Muscle of back (tissue), 13 donors: ENCODE data around the gene SLC13A1. TPM values are rescaled to one million over a fixed set of nuclear protein-coding genes. Genes with fewer than 3 reads are reported as not detected.
"Not testable (repeated sequence)": the region's sequence is repeated elsewhere in the genome, so short reads cannot be mapped to it uniquely, and the experiment has no call there.

Experiments
- DNase-seq, 3 donors: peaks; one replicate each; pipeline versions ENCODE4 v3.0.0 to v3.0.0-alpha.2; 2013
- long read RNA-seq, 9 donors: transcript quantifications; one replicate each; lab custom pipeline, GENCODE V29; 2026
- polyA plus RNA-seq, 10 donors: library from polyadenylated mRNA; unstranded; fragments of 120-200 nt; gene quantifications; one replicate each; pipeline ENCODE4 v1.2.1, GENCODE V29; 2013; ENCODE audit not compliant: insufficient read length in 10 of 10

The SLC13A1 gene
- not detected for polyA plus RNA-seq
- long read RNA-seq, donor 1: 0 reads
- long read RNA-seq, donor 2: 0 reads
- long read RNA-seq, donor 3: 0 reads
- long read RNA-seq, donor 4: 0 reads
- long read RNA-seq, donor 5: 0 reads
- long read RNA-seq, donor 6: 0 reads
- long read RNA-seq, donor 7: 0 reads
- long read RNA-seq, donor 8: 0 reads
- long read RNA-seq, donor 9: 0 reads

- DNase-seq: no peak
These were observed at the start of gene SLC13A1 for GRCh38 chr7:123199883-123200282. Gene SLC13A1, minus strand, starts transcription at chr7:123199969. Its CDS starts 23 bp downstream, at chr7:123199946.

GRCh38 chr7:123244768-123245167 lies 45.0 kb upstream of the SLC13A1 start:
- DNase-seq: no peak

DNA sequence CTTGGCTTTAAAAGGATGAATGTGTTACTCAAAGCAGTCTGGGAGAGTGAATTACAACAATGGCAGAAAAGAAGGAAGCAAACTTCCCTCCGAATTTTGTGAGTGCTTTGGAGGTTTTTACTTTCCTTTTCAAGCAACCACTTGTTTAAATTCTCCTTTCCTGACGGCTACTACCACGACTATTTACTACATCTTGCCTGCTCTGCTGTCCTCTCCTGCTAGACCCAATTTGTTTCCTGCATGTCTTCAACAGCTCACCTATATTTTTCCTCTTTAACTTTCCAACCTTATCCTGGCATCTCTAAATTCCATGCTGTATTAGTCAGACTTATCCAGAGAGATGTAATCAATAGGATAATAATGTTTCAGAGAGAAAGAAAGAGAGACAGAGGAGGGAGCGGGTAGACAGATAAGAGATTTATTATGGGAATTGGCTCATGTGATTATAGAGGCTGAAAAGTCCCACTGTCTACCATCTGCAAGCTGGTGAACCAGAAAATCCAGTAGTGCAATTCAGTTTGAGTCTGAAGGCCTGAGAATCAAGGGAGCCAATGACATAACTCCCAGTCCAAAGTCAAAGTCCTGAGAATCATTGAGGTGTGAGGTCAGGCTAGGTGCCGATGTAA lies 42.8 kb upstream of the SLC13A1 start:
- no peak for DNase-seq

- no peak for DNase-seq
These were observed 42.0 kb upstream of the SLC13A1 start for GRCh38 chr7:123241809-123242208.

DNA sequence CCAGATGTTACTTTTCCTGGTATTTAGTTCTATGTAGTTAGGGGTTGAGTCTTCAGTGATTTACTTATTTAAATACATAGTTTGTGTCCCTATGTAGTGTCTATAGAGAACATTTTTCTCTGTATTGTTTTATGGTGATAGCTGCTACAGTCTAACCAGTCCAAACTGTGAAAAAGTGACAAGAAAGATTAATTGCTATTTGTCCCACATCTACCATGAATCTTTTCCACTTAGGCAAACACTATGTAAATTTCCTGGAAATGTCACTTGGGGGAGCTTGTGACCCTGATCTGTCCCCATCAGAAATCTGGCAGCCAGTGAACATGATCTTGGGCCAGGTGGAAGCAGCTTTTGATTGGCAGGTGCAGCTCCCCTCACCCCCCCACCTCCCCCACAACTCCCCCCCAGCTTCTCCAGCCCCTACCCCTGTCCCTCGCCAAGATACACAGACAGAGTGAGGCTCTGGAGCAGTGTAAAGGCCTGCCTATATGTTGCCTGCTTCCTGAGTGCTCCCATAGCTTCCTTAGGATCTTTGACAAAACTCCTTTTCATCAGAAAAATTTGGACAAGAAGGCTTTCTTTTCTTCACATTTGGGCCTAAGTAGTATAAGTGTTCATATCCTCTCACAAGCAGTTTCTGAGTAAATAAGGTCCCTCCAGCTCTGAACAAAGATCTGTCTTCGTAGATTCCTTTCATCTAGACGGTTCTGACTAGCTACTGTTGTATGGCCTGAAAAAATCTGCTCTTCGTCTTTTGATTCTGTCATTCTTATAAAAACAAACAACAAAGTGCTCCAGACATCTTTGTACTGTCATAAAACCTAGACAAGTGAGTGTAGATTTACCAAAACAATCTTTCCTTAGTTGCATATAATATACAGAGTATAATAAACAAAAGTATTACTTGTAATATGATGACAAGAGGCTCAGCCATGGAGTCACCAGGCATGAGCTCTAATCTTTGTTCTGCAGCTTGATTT lies 31.5 kb upstream of the SLC13A1 start:
- peak in 2 of 3 donors; percentile 20 to 41 for DNase-seq

DNA sequence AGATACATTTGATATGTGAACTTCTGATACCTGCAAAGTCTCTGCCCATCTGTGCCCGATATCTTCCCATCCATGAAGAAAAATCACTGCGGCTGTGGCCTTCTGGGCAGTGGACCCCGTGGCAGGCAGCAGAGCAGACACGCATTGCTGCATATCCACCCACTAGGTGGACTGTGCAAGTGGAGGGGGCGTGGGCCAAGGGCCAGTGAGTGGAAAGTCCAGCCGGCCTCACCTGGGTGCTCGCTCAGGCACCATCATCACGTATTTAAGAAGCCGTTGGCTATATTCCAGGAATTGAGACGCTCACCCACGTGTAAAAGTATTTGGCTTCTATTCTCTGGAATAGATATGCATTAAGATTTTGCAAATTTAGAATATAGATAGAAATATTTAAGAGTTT lies 30.8 kb upstream of the SLC13A1 start:
- DNase-seq: no peak

- DNase-seq: no peak
These were observed 30.4 kb upstream of the SLC13A1 start for GRCh38 chr7:123230147-123230546.

DNA sequence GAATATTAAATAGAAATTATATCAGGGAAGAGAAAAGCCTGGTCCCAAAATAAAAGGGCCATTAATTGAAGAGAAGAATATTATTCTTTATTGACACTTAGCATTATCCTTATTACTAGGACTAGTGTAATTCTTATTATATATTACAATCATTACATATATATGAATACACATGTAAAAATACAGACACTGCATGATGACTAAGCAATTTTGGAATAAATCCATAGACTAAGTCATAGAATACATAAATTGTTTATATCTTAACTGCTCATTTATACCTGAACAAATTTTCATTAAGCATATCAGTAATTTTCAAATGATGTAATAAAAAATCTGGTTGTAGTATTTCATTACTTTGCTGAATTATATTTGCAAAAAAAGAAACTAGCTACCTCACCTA lies 29.7 kb upstream of the SLC13A1 start:
- DNase-seq: no peak

DNA sequence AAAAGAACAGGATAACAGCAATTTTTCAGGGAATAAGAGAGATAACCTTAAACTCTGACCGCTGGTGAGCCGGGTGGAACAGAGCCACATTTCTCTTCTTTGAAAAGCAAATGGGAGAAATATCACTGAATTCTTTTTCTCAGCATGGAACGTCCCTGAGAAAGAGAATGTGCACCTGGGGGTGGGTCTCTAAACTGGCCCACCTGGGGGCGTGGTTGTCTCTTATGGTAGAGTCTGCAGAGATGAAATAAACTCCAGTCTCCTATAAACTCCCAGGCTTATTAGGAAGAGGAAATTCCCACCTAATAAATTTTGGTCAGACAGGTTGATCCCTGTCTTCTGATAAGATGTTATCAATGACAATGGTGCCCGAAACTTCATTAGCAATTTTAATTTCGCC lies 27.9 kb upstream of the SLC13A1 start:
- not testable (repeated sequence) for DNase-seq

DNA sequence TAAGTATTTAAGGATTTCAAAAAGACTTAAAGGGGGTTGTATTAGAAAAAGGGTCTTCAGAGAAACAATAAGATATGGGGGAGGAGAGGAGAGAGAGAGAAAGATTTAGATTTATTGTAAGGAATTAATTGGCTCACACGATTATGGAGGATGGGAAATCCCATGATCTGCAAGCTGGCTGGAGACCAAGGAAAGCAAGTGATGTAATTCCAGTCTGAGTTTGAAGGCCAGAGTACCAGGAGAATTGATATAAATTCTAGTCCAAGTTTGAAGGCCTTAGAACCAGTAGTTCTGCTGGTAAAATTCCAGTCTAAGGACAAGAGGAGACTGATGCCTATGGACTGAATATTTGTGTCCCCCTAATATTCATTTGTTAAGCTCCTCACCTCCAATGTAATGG lies 20.6 kb upstream of the SLC13A1 start:
- no peak for DNase-seq

DNA sequence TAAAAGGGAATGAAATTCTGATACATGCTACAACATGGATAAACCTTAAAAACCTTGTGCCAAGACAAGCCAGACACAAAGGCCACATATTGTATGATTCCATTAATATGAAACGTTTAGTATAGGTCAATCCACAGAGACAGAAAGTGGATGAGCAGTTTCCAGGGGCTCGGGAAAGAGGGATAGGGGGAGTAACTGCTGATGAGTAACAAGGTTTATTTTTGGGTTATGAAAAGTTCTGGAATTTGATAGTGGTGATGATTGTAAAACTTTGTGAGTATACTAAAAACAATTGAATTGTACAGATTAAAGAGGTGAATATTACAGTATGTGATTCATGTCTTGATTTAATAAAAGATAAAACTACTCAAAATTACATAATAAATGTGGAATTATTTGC lies 19.1 kb upstream of the SLC13A1 start:
- no peak for DNase-seq

DNA sequence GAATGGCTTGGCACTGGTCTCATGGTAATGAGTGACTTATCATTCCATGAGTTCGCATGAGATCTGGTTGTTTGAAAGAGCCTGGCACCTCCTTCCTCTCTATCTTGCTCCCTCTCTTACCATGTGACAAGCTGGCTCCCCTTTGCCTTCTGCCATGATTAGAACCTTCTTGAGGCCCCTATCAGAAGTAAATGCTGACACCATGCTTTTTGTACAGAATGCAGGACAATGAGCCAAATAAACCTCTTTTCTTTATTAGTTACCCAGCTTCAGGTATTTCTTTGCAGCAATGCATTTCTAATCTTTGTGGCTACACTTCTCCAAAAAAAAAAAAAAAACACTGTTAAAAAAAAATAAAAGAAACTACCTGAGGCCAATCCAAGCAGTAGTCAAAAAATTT lies 17.1 kb upstream of the SLC13A1 start:
- DNase-seq: no peak

DNA sequence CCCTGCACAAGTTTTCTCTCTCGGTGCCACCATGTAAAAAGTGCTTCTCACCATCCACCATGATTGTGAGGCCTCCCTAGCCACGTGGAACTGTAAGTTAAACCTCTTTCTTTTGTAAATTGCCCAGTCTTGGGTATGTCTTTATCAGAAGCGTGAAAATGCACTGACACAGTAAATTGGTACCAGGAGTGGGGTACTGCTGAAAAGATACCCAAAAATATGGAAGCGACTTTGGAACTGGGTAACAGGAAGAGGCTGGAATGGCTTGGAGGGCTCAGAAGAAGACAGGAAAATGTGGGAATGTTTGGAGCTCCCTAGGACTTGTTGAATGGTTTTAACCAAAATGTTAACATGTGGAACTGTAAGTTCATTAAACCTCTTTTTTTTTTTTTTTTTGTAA lies 15.6 kb upstream of the SLC13A1 start:
- DNase-seq: no peak

DNA sequence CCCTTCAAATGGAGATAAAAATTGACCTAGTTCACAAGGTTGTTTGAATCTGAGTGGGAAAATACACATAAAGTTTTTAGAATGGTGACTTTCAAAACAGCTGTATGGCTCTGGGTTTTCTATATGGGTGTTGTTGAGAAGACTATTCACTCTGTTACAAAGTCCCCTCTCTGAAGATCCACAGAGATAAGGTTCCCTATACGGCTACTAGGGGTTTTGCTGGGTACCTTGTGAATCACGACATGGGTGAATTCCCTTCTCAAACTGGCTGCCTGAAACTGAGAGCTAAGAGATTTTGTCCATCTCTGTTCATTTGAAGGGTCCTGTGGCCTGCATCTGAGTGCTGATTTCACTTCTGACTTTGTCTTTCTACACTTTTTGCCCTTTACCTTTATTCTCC lies 11.8 kb upstream of the SLC13A1 start:
- no peak for DNase-seq

GRCh38 chr7:123210986-123211385 lies 11.2 kb upstream of the SLC13A1 start:
- DNase-seq: no peak

- DNase-seq: no peak
These were observed 10.0 kb upstream of the SLC13A1 start for GRCh38 chr7:123209786-123210185.

DNA sequence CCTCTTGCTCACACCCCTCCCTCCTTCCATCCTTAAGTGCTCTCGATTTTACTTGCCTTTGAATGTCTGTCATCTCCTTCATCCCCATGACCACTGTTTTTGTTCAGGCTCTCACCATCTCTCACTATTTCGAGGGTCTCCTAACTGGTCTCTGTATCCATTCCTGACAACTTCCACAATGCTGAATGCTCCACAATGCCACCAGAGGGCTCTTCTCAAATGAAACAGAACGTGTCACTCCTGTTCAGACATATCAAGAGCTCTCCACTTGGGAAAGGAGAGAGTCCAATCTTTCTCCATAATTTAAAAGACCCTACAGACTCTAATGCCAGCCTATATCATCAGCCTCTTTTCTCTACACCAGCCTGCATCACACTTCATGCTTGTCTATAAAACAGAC lies 9.0 kb upstream of the SLC13A1 start:
- no peak for DNase-seq

GRCh38 chr7:123204206-123204835 lies 4.6 kb upstream of the SLC13A1 start:
- no peak for DNase-seq

DNA sequence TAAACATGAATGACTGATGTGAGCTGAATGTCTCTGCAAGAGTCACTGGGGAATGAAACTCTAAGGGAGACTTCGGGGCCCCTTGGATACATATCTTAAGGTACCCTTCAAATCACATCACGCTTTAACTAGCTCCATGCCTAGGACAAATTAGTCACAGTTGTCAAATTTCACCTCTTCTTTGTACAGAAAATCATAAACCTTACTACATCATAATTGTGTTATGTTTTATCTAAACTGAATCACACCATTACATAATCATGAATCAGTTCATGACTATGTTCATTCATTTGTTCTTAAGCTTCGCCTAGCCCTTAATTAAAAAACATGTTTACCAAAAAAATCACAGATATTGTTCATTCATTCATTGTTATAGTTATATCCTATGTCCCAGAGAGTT lies 2.1 kb upstream of the SLC13A1 start:
- DNase-seq: no peak

DNA sequence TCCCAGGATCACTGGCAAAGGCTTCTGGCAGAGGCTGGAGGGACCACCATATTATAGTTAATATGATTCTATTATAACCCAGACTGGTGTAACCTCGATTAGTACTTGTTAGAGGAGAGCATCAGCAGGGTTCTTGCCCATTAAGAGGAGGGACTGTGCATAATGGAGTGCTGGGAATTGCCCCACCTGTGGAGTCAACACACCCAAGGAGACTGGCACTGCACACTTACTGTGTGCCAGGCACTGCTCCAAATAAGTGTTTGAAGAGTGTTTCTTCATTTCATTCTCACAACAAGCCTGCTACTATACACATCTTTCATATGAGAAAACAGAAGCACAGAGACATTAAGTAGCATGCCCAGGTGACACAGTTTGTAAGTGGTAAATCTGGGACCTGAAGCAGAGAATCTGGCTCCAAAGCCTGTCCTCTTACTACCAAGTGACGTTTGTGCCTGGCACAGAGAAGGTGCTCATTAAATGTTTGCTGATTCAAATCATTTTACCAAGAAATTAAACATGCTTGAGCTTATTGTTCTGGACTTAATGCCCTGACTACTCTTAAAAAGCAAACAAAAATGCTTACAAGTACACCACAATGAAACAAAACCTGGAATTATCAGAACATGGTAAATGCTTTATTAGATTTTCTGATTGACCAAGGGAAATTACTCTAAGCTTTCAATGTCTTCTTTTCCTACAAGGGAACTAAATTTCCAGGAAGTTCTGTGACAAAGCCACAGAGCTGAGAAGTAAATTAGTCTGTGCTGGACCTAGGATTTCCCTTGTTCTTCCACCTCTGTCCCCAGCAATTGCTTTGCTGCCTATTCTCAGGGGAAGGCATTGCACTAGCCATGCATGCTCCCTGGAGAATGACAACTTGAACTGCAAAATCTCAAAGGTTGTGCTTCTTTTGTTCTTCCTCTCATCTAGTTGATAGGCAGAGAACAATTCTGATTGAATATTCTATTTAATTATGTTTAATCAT lies 809 bp downstream of the SLC13A1 start:
- no peak for DNase-seq

DNA sequence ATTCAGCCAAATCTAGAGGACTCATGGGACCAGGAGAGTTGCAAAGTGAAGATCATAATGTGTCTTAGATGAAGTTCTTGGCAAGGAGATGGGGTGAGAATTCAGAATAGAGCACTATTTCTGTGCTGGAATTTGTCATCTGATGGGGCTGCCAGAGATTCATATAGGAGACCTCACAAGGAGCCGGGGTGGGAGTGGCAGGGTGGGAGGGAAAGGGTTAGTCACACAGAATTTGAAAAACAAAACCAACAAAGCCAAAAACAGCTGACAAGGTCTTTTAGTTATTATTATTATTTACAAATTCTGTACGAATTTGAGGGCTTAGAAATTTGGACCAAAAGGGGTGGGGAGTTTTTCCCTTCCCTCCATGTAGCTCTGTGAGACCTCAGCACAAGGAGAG lies 1.7 kb downstream of the SLC13A1 start:
- peak in 2 of 3 donors; percentile 1 to 6 for DNase-seq
